HepG2 (cell line): ENCODE measurements around the gene RPP14. TPM values are rescaled to one million over a fixed set of nuclear protein-coding genes. Genes with fewer than 3 reads are reported as not detected.
A peak's percentile ranks its signal among the peaks of the same experiment; 100 is the strongest.

Source experiments
- EEA1 ChIP-seq: sonication (generic); formaldehyde crosslinking; IDR thresholded peaks from 2 replicates; pipeline ENCODE4 v1.5.1; 2020; ENCODE audit warnings: mild to moderate bottlenecking, missing genetic modification reagents, borderline replicate concordance
- HIC2 ChIP-seq: sonication (generic); formaldehyde crosslinking; IDR thresholded peaks from 2 replicates; pipeline ENCODE4 v1.9.0; 2022; ENCODE audit warnings: low read depth, missing genetic modification reagents
- IRF9 ChIP-seq: sonication (generic); formaldehyde crosslinking; IDR thresholded peaks from 2 replicates; pipeline ENCODE4 v1.8.0; 2022; ENCODE audit warnings: missing genetic modification reagents, mild to moderate bottlenecking, borderline replicate concordance
- KIAA2018 ChIP-seq: sonication (generic); formaldehyde crosslinking; IDR thresholded peaks from 2 replicates; pipeline ENCODE4 v1.5.0; 2020; ENCODE audit warnings: mild to moderate bottlenecking, missing genetic modification reagents, borderline replicate concordance
- NFIC ChIP-seq: IDR thresholded peaks from 2 replicates; pipeline ENCODE4 v1.6.1; 2012; ENCODE audit warnings: mild to moderate bottlenecking, low read length, inconsistent platforms
- PRDM15 ChIP-seq: sonication (generic); formaldehyde crosslinking; IDR thresholded peaks from 2 replicates; pipeline ENCODE4 v1.4.0; 2020; ENCODE audit warnings: missing genetic modification reagents
- SNAPC2 ChIP-seq: sonication (generic); formaldehyde crosslinking; IDR thresholded peaks from 2 replicates; pipeline ENCODE4 v1.8.1; 2022; ENCODE audit warnings: mild to moderate bottlenecking, missing genetic modification reagents
- TBX3 ChIP-seq: fragments of 450-650 bp; IDR thresholded peaks from 2 replicates; pipeline ENCODE4 v1.6.1; 2017; ENCODE audit warnings: antibody characterized with exemption, mild to moderate bottlenecking, inconsistent platforms, borderline replicate concordance
- ZNF143 ChIP-seq: sonication (generic); formaldehyde crosslinking; IDR thresholded peaks from 2 replicates; pipeline ENCODE4 v1.4.0; 2020; ENCODE audit warnings: missing genetic modification reagents
- ZNF296 ChIP-seq: sonication (generic); formaldehyde crosslinking; conservative IDR thresholded peaks from 2 replicates; pipeline ENCODE4 v1.5.0; 2020; ENCODE audit warnings: mild to moderate bottlenecking, missing genetic modification reagents
- ZNF616 ChIP-seq: sonication (generic); formaldehyde crosslinking; IDR thresholded peaks from 2 replicates; pipeline ENCODE4 v1.5.0; 2020; ENCODE audit warnings: low read depth, mild to moderate bottlenecking, missing genetic modification reagents
- ZNF619 ChIP-seq: sonication (generic); formaldehyde crosslinking; IDR thresholded peaks from 2 replicates; pipeline ENCODE4 v1.4.0; 2020; ENCODE audit warnings: mild to moderate bottlenecking, missing genetic modification reagents
- polyA plus RNA-seq, 8 experiments: library from polyadenylated mRNA; depleted of rRNA in 3 of 8; stranded (reverse) in 7 of 8; unstranded in 1 of 8; fragments of >200 nt; fragmentation: Illumina TruSeq in 4 of 8; extraction: Trizol in 4 of 8; gene quantifications; 2 replicates each; pipeline versions ENCODE4 v1.2.1 to v1.2.3, GENCODE V29; 2011 to 2016; ENCODE audit warnings: low read depth in 4 of 8, missing spikeins in 1 of 8, mixed read lengths in 1 of 8; ENCODE audit not compliant: insufficient read depth in 1 of 8
- total RNA-seq, 5 experiments: library from RNA; depleted of rRNA; stranded (reverse); fragments of >200 nt; fragmentation: Illumina TruSeq; extraction: Trizol; gene quantifications; 2 replicates each; pipeline ENCODE4 v1.2.3, GENCODE V29; 2016; ENCODE audit warnings: low read depth in 1 of 5

RPP14 gene
- total and polyA plus RNA-seq, 2 of the 13 experiments (the other 11 are each of a cell fraction or from before 2014, with no cell fraction given), result 15.4 to 16.2 TPM

- no peak for TF ChIP-seq HIC2 (CRISPR knock-in tag)
- TF ChIP-seq ZNF143 (CRISPR knock-in tag), result no peak
- TF ChIP-seq PRDM15 (CRISPR knock-in tag), result no peak
- TF ChIP-seq ZNF619, result no peak
- no peak for TF ChIP-seq KIAA2018
- no peak for TF ChIP-seq NFIC
- no peak for TF ChIP-seq SNAPC2
- 0 out of 2 replicates have a peak, but pooled peaks have one; percentile 56 for TF ChIP-seq EEA1 (CRISPR knock-in tag)
- no peak for TF ChIP-seq TBX3
- no peak; the same call in 1 of the 2 replicates for TF ChIP-seq IRF9
- TF ChIP-seq ZNF616 (CRISPR knock-in tag), result peak; percentile 83; the same call in 1 of the 2 replicates
- no peak for TF ChIP-seq ZNF296
Measured at GRCh38 chr3:58332575-58333188, 26.6 kb downstream of the RPP14 start, which contains the start of gene PXK (continued).
